Small intestine (tissue), 7 donors: Measurements from ENCODE around the gene PCNX3. TPM values are rescaled to one million over a fixed set of nuclear protein-coding genes. Genes with fewer than 3 reads are reported as not detected.

Experiments
- DNase-seq, 2 donors: peaks; one replicate each; pipeline versions ENCODE4 v3.0.0 to v3.0.0-alpha.2; 2013
- FAIRE-seq: peaks from 2 replicates; lab custom pipeline; 2012; peaks lifted over from hg19 to GRCh38; lab: Jason Lieb, UNC
- H3K27ac ChIP-seq, 3 donors: one replicate each; pipeline ENCODE4 v1.5.1; 2013; ENCODE audit warnings: low read length in 2 of 3, mild to moderate bottlenecking in 2 of 3, control low read depth in 1 of 3, inconsistent platforms in 1 of 3, low read depth in 1 of 3, moderate library complexity in 1 of 3
- H3K27me3 ChIP-seq, 3 donors: one replicate each; pipeline ENCODE4 v1.6.1; 2013; ENCODE audit warnings: low read length in 3 of 3, inconsistent platforms in 1 of 3; ENCODE audit not compliant: control insufficient read depth in 3 of 3, insufficient read depth in 3 of 3
- H3K36me3 ChIP-seq, 3 donors: one replicate each; pipeline ENCODE4 v1.6.1; 2013; ENCODE audit warnings: low read length in 3 of 3, inconsistent platforms in 1 of 3, low read depth in 1 of 3, mild to moderate bottlenecking in 1 of 3, moderate library complexity in 1 of 3; ENCODE audit not compliant: control insufficient read depth in 3 of 3, insufficient read depth in 2 of 3
- H3K4me1 ChIP-seq, 3 donors: one replicate each; pipeline ENCODE4 v1.6.1; 2013; ENCODE audit warnings: low read length in 2 of 3, inconsistent platforms in 1 of 3, low read depth in 1 of 3, mild to moderate bottlenecking in 1 of 3, moderate library complexity in 1 of 3; ENCODE audit not compliant: control insufficient read depth in 3 of 3, insufficient read depth in 2 of 3
- H3K4me3 ChIP-seq, 3 donors: one replicate each; pipeline ENCODE4 v1.5.1; 2013; ENCODE audit warnings: low read length in 3 of 3, control low read depth in 1 of 3, inconsistent platforms in 1 of 3, low read depth in 1 of 3, mild to moderate bottlenecking in 1 of 3, moderate library complexity in 1 of 3
- H3K9me3 ChIP-seq, 2 donors: one replicate each; pipeline ENCODE4 v1.6.1; 2013; ENCODE audit warnings: low read depth in 1 of 2, low read length in 1 of 2; ENCODE audit not compliant: control insufficient read depth in 2 of 2, insufficient read depth in 1 of 2
- WGBS, 3 donors: extraction: QIAGEN DNeasy Blood & Tissue Kit; methylation state at CpG; one replicate each; pipeline ENCODE4 v1.1.7; 2013; 5-methylcytosine and 5-hydroxymethylcytosine counted together
- polyA plus RNA-seq, 4 donors: library from polyadenylated mRNA; stranded (reverse) in 3 of 4; unstranded in 1 of 4; fragments of 200-250 nt in 3 of 4; fragments of 120-200 nt in 1 of 4; gene quantifications; one replicate each; pipeline versions ENCODE4 v1.2.1 to v1.2.3, GENCODE V29; 2013
- donor health status: healthy with polysubstance abuse.
- donor health status: control.
- donor health status: control.
- donor health status: Bipolar disorder and iron deficiency.
- donor health status: healthy.

Gene PCNX3
- polyA plus RNA-seq, 4 donors, result 12.7 to 27.5 (median 22.1) TPM

GRCh38 chr11:65617990-65618751 is 2.6 kb downstream of the PCNX3 start:
- peaks cover 15 to 64% (median 23%) of the 10 kb centered on the region in 3 donors for H3K36me3 ChIP-seq
- H3K4me1 ChIP-seq, result peaks cover 0 to 10% (median 3%) of the 10 kb centered on the region in 3 donors
- no peak overlapping the region for H3K4me3 ChIP-seq
- no peak overlapping the region for H3K27ac ChIP-seq
- no peak for DNase-seq
- no peak for FAIRE-seq
- 93 to 96% (median 96%) methylated on average over 24 to 33 of the region's 33 CpGs for WGBS, 3 donors
- H3K27me3 ChIP-seq, result no peaks in the 10 kb centered on the region
- H3K9me3 ChIP-seq, result no peaks in the 10 kb centered on the region

DNA sequence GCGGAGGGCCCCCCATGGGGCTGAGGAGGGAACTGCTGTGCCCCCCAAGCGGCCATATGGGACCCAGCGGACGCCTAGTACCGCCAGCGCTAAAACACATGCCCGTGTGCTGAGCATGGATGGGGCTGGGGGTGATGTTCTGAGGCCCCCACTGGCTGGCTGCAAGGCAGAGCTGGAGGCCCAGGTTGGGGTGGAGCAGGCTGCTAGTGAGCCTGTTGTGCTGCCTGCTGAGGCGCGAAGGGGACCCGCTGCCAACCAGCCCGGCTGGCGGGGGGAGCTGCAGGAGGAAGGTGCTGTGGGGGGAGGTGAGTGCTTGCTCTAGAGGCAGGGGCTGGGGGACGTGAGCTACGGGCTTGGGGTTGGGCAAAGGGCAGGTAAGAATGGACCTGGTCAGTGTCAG is 3.2 kb downstream of the PCNX3 start:
- H3K27me3 ChIP-seq, result no peaks in the 10 kb centered on the region
- no peak for DNase-seq

DNA sequence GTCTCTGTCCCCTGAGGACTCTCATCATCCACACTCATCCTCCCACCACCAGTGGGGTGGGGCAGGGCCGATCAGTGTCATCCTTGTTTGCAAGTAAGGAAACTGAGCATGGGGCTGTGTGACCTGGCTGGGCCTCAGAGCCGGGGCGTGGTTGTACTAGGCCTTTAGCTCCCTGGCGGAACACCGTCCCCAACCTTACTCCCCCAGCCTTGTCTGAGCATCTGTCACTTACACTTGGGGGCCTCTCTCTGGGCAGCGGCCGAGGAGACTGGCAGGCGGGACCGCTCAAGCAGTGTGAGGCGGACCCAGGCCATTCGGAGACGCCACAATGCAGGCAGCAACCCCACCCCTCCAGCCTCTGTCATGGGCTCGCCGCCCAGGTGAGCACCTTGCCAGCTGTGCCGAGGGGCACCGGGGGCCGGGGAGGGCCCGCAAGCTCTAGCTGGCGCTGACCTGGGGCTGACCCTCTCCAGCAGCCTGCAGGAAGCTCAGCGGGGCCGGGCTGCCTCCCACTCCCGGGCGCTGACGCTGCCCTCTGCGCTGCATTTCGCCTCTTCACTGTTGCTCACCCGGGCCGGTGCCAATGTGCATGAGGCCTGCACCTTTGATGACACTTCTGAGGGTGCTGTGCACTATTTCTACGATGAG is 3.8 kb downstream of the PCNX3 start:
- H3K4me1 ChIP-seq, result peaks cover 0 to 8% (median 3%) of the 10 kb centered on the region in 3 donors
- H3K27ac ChIP-seq, result no peak overlapping the region
- DNase-seq (no peak), FAIRE-seq (no peak)
- H3K36me3 ChIP-seq, result peaks cover 21 to 74% (median 23%) of the 10 kb centered on the region in 3 donors
- WGBS, 3 donors, result 93 to 95% (median 94%) methylated on average over 26 to 29 of the region's 29 CpGs
- no peaks in the 10 kb centered on the region for H3K27me3 ChIP-seq
- H3K9me3 ChIP-seq, result no peaks in the 10 kb centered on the region
- no peak overlapping the region for H3K4me3 ChIP-seq

More for the DNA sequence above, 3.2 kb downstream of the PCNX3 start:
- 92 to 96% (median 94%) methylated on average over 9 to 14 of the region's 14 CpGs for WGBS, 3 donors
- Histone ChIP-seq H3K36me3 (peaks cover 17 to 67% (median 23%) of the 10 kb centered on the region in 3 donors), H3K4me3 (no peak overlapping the region), H3K27ac (no peak overlapping the region), H3K9me3 (no peaks in the 10 kb centered on the region), H3K4me1 (peaks cover 0 to 8% (median 3%) of the 10 kb centered on the region in 3 donors)
- no peak for FAIRE-seq

- no peak for DNase-seq
- WGBS, 3 donors, result 87 to 93% (median 92%) methylated on average over 19 of the region's 19 CpGs
- Histone ChIP-seq H3K4me3 (no peak overlapping the region), H3K27me3 (no peaks in the 10 kb centered on the region), H3K9me3 (no peaks in the 10 kb centered on the region), H3K36me3 (peaks cover 24 to 86% (median 26%) of the 10 kb centered on the region in 3 donors), H3K27ac (no peak overlapping the region), H3K4me1 (peaks cover 0 to 8% (median 3%) of the 10 kb centered on the region in 3 donors)
- FAIRE-seq, result no peak
These were observed 5.1 kb downstream of the PCNX3 start for GRCh38 chr11:65620666-65621065.

GRCh38 chr11:65621460-65621859 is 5.9 kb downstream of the PCNX3 start:
- Histone ChIP-seq H3K36me3 (peaks cover 25 to 94% (median 30%) of the 10 kb centered on the region in 3 donors), H3K9me3 (no peaks in the 10 kb centered on the region), H3K4me1 (peaks cover 0 to 8% (median 3%) of the 10 kb centered on the region in 3 donors), H3K4me3 (no peak overlapping the region), H3K27ac (no peak overlapping the region), H3K27me3 (no peaks in the 10 kb centered on the region)
- FAIRE-seq (no peak), DNase-seq (no peak)
- 94 to 96% (median 95%) methylated on average over 14 of the region's 14 CpGs for WGBS, 3 donors

DNA sequence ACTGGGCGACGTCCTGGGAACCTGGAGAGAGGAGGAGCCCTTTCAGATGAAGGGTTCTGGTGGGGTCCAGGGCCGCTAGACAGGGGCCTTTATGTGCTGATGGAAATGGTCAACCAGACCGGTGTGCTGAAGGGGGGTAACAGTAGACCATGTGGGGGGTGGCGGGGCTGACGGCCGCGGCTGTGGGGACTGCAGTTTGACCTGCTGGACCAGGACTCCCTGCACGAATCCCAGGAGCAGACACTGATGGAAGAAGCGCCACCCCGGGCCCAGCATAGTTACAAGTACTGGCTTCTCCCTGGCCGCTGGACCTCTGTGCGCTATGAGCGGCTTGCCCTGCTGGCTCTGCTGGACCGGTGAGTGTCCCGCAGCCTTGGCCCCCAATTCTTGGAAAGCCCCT is 6.4 kb downstream of the PCNX3 start:
- WGBS, 3 donors, result 94 to 95% (median 94%) methylated on average over 12 to 16 of the region's 16 CpGs
- DNase-seq (no peak), FAIRE-seq (no peak)
- Histone ChIP-seq H3K27me3 (no peaks in the 10 kb centered on the region), H3K4me3 (no peak overlapping the region), H3K27ac (no peak overlapping the region), H3K9me3 (no peaks in the 10 kb centered on the region), H3K36me3 (peaks cover 29 to 99% (median 35%) of the 10 kb centered on the region in 3 donors), H3K4me1 (peaks cover 0 to 3% (median 0%) of the 10 kb centered on the region in 3 donors)

GRCh38 chr11:65623177-65623576 is 7.6 kb downstream of the PCNX3 start:
- no peaks in the 10 kb centered on the region for H3K9me3 ChIP-seq
- H3K4me3 ChIP-seq, result no peak overlapping the region
- no peaks in the 10 kb centered on the region for H3K27me3 ChIP-seq
- H3K4me1 ChIP-seq, result no peaks in the 10 kb centered on the region
- DNase-seq, result no peak
- H3K27ac ChIP-seq, result no peak overlapping the region
- WGBS, 3 donors, result 91 to 96% (median 95%) methylated on average over 14 of the region's 14 CpGs
- peaks cover 25 to 99% (median 31%) of the 10 kb centered on the region in 3 donors for H3K36me3 ChIP-seq
- FAIRE-seq, result no peak

DNA sequence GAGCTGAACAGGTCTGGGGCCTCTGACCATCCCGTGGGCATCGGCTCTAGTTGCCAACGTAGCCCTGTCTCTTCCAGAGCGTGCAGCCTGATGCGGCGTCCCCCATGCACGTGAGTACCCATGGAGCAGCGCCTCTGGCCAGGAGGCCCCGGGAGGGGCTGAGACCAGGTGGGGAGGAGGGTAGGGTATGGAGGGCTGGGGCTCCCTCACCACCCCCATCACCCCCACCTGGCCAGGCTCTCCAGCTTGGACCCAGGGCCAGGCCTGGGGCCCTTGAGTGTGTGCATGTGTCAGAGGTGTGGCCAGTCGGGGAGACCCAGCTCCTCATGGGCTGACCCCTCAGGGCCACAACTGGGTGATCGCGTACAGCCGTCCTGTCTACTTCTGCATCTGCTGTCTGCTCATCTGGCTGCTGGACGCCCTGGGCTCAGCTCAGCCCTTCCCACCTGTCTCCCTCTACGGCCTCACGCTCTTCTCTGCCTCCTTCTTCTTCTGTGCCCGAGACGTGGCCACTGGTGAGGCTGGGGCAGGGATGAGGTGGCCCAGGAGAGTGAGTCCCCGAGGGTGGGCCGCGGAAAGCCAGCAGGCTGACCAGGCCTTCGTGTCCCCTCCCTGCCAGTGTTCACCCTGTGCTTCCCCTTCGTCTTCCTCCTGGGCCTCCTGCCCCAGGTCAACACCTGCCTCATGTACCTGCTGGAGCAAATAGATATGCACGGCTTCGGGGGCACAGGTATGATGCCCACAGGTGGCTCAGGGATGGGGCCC is 8.5 kb downstream of the PCNX3 start:
- peaks cover 21 to 99% (median 27%) of the 10 kb centered on the region in 3 donors for H3K36me3 ChIP-seq
- FAIRE-seq (no peak), DNase-seq (no peak)
- no peaks in the 10 kb centered on the region for H3K9me3 ChIP-seq
- H3K27ac ChIP-seq, result no peak overlapping the region
- H3K4me3 ChIP-seq, result no peak overlapping the region
- WGBS, 3 donors, result 92 to 95% (median 94%) methylated on average over 25 of the region's 25 CpGs
- H3K4me1 ChIP-seq, result no peaks in the 10 kb centered on the region
- H3K27me3 ChIP-seq, result no peaks in the 10 kb centered on the region
